Brain pericyte (primary cell): ENCODE measurements around the gene TRAP1.
"Not testable (repeated sequence)": the region's sequence is repeated elsewhere in the genome, so short reads cannot be mapped to it uniquely, and the experiment has no call there.

Source experiments
- DNase-seq: peaks from one replicate; pipeline ENCODE4 v3.0.0-alpha.2; 2012; ENCODE audit warnings: low read depth, low spot score

The TRAP1 gene

GRCh38 chr16:3612510-3613466 is 104.5 kb downstream of the TRAP1 start:
- no peak for DNase-seq

DNA sequence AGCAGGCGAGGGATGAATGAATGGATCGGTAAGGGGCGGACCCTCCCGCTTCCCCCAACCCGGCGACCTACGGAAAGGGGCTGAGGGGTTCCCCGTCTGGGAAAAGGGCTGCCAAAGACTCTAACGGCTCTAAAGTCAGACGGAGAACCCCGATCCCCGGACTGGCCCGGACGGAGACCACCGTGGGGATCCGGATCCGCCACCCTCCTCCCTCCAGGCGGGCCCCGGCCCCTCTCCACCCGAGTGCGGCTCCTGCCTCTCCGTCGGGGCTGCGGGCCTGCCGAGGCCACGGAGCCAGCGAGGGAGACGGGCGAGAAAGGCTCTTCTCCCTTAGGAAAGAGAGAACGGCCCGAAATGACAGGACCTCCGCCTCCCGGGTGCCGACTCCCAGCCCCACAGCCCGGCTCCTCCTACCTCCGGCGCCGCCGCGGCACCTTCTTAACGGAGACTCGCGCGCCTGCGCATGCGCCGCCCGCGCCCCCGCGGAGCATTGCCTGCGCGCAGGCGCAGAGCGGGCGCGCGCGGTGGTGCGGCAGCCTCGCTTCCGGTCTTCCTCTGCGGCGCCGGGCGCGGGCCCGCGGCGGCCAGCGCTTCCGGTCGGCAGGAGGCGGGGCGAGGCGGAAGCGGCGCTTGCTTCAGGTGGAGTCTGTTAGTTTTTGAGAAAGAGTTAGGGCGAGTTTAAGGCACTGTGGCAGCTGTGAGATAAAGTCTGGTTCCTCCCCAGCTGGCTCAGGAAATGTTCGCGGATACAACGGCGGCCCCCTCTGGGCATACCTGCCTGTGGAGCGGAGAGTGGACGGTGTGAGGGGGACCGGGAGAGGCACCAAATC is 106.0 kb downstream of the TRAP1 start, which contains the start of gene SLX4:
Gene SLX4 (minus strand): TSS at position 461 of the 830 bp plus-strand sequence. CDS start 2,642 bp downstream, outside the sequence.
- DNase-seq = peak; percentile 46

- no peak for DNase-seq
These were observed 106.6 kb downstream of the TRAP1 start for GRCh38 chr16:3610698-3611145.

GRCh38 chr16:3609895-3610697 is 107.2 kb downstream of the TRAP1 start:
- DNase-seq = no peak

DNA sequence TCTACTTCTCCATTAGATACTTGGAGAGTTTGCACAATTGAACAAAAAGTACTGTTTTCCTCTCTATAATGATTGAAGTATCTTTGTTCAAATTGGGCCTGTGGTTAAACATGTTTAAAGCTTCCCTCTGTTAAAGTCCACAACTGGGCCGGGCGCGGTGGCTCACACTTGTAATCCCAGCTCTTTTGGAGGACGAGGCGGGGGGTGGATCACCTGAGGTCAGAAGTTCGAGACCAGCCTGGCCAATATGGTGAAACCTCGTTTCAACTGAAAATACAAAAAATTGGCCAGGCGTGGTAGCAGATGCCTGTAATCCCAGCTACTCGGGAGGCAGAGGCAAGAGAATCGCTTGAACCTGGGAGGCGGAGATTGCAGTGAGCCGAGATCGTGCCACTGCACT is 108.3 kb downstream of the TRAP1 start:
- DNase-seq = not testable (repeated sequence)

- DNase-seq = no peak
These were observed 109.3 kb downstream of the TRAP1 start for GRCh38 chr16:3608069-3608468.
